ENCODE results near the gene ELAC2.

Gene ELAC2

DNA sequence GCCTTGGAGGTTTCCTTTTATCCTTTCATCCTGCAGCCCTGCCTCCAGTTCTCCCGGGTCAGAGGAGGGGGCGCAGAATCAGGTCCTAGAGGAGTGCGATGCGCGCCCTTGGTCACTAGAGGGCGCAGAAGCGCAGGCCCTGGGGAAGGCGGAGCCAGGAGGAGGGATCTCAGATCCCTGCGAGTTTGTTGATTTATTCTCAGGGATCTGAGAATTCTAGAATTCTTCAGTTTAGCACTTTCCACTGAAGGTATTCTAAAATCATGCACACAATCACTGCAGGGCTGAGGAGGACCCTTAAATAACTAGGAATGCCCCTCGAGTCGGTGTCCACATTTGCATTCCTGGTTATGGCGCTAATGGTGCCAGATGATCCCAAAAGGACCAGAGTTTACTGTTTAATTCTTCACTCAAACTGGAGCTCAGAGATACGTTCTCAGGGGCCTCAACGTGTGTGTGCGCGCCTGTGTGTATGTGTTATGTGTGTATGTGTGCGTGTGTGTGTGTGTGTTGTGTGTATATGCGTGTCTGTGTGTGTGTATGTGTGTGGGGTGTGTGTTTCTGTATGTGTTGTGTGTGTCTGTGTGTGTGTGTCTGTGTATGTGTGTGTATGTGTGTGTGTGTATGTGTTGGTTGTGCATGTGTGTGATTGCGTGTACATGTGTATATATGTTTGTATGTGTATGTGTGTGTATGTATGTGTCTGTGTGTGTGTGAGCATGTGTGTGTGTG, 6.9 kb upstream of the ELAC2 start:
- in situ Hi-C loops (cut with MboI; ENCODE audit: low sequenced_read_pairs) = no loop called here

DNA sequence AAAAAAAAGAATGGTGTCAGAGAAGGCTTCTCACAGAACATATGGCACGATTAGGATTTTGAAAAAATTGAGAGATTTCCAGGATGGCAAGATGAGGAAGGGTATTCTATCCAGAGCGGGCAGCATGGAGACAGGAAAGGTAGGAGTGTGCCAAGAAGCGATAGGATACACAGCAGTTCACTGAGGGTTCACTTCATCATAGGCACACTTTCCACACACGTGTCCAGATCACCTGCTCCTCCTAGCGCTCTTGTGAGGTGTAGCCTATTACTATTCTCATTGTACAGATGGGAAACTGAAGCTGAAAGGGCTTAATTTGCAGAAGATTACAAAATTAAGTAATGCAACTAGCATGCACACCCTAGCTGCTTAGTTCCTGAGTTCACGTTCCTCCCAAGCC, 6.2 kb upstream of the ELAC2 start:
- in situ Hi-C loops (cut with MboI; ENCODE audit: low sequenced_read_pairs) = no loop called here

DNA sequence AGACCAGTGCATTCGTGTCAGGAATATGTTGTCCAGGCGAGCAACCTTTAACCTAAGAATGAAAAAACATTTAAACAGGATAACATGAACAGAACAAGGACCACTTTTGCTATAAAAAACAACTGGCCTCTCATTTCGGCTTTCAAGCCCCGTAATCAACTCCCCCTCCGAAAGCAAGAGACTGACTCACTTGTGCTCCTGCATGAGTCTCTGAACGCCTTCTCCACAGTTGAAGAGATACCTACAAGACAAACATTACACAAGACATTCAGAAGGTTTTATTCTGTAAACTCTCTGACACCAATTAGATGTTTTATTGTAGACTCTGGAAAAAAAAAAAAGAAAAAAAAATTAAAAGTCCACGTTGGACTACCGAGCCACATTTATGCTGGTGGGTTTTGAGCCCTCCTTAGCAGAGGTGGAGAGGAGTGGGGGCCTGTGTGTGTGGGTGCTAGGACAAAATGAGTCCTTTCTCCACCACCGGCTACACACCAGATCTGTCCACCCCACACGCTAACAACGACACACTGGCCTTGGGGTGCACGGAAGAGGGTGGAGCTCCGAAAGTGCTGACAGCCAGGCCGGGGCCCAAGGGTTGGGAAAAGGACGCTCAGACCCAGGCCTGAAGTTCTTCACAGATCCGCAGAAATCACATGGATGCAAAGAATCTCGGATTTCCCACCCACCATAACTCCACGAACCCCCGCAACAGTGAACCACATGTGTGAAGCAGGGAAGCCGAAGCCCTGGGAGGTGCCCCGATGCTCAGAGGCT, 759 bp downstream of the ELAC2 start:
- in situ Hi-C loops (cut with MboI; ENCODE audit: low sequenced_read_pairs) = no loop called here

DNA sequence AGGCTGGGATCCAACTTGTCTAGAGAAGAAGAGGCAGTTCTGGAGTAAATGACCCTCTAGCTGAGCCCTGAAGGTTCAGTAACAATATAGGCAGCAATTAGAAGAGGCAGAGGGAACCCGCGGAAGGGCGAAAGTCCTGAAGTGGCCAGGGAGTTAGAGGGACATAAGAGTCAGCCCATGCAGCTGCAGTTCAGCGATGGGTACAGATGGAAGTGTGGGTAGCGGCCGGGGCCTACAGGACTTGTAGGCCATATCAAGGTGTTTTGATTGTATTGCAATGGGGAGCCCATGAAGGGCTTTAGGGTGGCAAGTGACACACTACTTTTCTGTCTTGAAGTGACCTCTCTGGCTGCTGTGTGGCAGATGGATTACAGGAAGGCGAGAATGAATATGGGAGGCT, 3.0 kb downstream of the ELAC2 start:
- in situ Hi-C loops (cut with MboI; ENCODE audit: low sequenced_read_pairs) = no loop called here

DNA sequence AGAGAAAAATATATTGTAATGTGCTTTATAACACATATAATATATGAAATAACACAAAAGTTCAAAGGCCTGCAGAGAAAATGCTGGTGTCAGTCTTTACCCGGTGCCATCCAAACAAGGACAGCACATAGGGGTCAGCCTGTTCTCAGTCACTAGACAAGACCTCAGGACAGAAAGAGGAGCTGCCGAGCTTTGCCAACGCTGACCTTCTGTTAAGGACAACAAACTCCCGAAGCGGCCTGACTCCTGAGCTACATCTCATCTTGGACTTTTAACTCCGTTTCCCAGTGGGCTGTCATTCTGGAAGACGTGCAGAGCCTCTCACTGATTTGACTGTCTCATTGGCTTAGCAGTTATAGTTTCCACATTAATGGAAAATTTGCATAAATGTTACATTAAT, 6.9 kb downstream of the ELAC2 start:
- in situ Hi-C loops (cut with MboI; ENCODE audit: low sequenced_read_pairs) = no loop called here

DNA sequence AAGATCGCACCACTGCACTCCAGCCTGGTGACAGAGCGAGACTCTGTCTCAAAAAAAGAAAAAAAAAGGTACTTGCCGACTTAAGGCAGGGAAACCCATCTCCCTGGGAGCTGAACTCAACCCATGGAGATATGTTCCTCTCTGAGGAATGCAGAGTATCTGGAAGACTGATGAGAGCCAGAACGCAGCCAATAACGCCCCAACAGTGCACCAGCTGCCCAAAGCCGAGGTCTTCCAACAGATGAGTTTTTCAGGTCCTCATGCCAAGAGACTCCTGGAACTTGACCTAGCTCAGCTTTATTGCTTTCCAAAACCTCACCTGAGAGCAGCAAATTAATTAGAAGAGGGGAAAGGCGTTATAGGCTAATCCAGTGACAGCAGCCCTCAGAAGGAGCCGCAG, 9.4 kb downstream of the ELAC2 start:
- in situ Hi-C loops (cut with MboI; ENCODE audit: low sequenced_read_pairs) = no loop called here

DNA sequence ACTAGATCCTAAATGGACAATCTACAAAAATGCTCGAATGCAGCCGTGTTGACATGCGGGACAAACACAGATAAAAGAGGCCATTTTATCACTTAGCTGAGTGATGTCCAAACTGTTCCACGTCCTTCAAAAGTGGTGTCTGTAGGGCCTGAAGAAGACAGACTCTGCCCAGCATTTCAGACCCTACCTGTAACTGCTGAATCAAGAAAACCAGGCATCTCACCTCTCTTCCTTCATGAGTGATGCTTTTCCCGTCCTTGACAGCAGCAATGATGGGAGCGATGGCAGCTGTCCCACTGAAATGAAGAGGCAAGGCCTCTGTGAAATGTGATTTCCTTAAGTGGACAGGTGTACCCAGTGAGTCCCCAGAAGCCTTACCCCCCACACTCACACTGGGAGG, 12.3 kb downstream of the ELAC2 start:
- in situ Hi-C loops (cut with MboI; ENCODE audit: low sequenced_read_pairs) = no loop called here

DNA sequence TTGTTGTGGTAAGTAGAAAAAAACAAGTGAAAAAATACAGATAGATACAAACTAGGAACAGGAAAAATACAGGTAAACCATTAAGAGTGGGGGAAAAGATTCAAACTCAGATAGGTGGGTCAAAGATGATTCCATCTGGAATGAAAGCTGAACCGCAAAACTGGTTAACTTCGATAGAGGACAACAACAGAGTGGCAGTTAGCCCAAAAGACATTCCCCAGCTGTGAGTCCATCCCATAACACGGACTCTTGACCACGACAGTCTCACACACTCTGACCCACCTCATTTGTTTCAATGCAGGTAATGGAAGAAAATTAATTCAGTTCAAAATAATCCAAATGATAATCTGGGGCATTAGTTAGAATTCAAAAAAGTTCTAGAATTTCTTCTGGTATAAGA, 13.5 kb downstream of the ELAC2 start:
- in situ Hi-C loops (cut with MboI; ENCODE audit: low sequenced_read_pairs) = no loop called here

DNA sequence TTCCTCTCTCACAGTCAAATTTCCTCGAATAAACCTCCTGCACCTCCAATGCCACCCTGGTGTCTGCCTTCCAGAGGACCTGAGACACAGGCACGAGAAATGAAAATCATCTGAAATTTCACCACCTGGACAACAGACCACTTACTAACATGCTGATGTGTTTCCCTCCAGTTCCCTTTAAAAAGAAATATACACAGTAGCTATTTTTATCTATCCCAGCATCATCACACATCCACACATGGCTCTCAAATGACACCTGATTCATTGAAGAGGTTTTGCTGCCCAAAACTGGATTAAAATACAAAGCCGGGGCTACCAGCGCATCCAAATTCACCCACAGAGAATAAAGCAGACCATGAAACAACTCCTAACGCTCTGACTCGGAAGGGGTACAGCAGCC, 13.9 kb downstream of the ELAC2 start:
- in situ Hi-C loops (cut with MboI; ENCODE audit: low sequenced_read_pairs) = no loop called here

DNA sequence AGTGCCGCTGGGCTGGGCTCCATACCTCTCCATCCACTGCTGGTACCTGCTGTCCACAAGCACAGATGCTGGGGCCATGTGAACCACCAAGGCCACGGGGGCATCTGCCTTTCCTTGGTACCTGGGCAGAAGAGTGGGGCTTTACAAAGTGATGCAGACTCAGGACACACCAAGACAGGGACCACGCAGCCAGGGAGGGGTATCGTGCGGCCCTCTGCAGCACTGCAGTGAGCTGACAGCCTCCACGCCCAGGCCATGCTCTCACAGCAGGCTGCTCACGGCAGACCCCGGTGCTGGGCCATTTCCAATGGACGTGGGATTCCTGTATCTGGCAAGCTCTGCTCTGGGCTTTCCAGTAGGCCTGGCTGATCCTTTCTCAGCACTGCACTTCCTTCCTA, 14.4 kb downstream of the ELAC2 start:
- in situ Hi-C loops (cut with MboI; ENCODE audit: low sequenced_read_pairs) = no loop called here

DNA sequence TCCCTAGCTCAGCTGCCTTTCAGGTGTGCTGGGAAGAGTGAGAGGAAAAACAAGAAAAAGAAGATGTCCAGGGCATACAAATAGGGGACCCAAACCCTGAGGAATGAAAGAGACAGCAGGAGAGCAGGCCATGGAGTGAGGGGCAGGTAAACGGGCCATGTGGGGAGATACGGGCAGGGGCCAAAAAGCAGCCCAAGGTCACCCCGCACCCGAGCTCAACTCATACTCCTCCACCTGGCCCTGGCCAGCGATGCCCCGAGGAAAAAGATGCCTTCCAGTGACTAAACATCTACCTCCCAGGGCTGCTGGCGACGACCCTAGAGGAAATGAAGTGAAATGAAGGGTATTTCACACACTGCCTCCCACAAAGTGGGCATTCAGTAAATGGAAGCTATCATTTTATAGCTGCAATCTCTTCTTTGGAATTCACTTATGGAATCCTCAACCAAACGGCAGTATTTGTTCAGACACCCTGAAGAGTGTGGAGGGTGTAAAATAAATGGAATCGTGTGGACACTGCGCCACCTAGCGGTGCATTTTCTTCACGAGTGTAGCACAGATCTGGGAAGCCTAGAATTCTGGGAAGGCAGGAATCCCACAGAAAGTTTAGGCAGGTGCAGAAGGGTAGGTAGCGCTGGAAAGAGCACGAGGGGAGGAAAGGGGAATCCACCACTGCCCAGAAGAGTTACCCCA, 14.9 kb downstream of the ELAC2 start:
- in situ Hi-C loops (cut with MboI; ENCODE audit: low sequenced_read_pairs) = no loop called here

DNA sequence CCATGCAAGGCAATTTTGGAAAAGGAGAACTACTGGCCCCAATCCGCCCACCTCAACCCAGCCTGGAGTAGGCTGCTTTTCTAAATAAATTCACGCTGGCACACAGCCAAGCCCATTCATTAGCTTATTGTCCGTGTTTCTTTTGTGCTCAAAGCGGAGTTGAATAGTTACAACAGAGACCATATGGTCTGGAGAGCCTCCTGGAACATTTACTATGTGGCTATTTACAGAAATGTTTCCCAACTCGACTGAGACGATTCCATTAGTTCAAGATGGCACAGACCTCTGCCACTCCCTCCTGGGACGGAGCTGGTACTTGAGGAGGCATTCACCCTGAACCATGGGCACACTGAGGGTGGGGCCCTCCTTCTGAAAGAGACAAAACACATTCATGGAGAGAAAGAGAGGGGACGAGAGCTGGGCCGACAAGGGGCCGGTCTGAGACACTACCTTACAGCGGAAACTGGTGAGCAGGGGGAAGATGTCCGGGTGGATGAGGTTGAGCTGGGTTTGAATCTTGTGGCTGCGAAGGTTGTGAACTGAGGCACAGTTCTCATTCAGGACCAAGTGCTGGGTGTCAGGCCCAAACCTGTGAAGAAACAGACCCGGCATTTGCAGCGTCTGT, 15.7 kb downstream of the ELAC2 start:
- in situ Hi-C loops (cut with MboI; ENCODE audit: low sequenced_read_pairs) = no loop called here

DNA sequence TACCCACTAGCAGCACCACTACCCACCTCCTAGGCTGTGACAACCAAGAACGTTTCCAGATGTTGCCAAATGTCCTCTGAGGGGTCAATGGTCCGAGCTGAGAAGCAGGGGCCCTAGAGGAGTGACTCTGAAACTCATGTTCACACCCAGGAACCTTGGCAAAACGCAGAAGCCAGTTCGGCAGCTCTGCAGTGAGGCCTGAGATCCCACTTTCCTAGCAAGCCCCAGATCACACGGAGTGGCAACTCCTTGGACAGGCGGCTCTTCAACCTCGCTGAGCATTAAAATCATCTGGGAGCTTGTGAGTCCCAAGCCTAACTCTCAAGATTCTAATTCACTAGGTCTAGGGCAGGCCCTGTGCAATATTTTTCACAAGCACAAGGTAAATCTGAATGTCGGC, 17.3 kb downstream of the ELAC2 start:
- in situ Hi-C loops (cut with MboI; ENCODE audit: low sequenced_read_pairs) = no loop called here

DNA sequence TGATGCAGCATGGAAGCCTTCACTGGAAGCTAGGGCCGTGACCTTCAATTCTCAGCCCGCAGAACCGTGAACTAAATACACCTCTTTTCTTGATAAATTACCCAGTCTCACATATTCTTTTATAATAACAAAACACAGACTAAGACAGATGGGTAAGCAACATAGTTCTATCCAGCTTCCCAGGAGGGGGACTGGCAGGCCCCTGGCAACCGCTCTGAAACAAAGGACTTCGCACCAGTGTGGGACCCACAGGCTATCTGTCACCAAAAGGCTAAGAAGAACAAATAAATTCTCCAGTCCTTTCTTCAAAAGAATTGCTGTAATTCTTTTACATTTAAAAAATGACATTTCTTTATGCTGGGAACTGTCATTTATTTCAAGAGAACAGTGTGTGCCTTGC, 19.0 kb downstream of the ELAC2 start:
- in situ Hi-C loops (cut with MboI; ENCODE audit: low sequenced_read_pairs) = no loop called here

DNA sequence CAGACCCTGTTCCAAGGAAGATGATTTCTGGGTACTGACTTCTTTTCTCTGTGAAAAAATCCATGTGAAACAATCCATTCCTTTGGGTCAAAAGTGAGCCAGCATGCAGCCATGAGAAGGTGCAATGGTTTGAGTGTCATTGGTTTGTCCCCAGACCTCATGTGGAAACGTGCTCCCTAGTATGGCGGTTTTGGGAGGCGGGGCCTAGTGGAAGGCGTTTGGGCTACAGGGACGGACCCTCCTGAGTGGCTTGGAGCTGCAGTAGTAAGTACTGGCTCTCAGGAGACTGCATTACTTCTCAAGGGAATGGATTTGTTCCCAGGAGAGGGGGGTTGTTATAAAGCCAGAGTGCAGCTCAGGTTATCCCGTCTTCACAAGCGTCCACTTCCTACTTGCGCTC, 19.4 kb downstream of the ELAC2 start:
- in situ Hi-C loops (cut with MboI; ENCODE audit: low sequenced_read_pairs) = no loop called here

DNA sequence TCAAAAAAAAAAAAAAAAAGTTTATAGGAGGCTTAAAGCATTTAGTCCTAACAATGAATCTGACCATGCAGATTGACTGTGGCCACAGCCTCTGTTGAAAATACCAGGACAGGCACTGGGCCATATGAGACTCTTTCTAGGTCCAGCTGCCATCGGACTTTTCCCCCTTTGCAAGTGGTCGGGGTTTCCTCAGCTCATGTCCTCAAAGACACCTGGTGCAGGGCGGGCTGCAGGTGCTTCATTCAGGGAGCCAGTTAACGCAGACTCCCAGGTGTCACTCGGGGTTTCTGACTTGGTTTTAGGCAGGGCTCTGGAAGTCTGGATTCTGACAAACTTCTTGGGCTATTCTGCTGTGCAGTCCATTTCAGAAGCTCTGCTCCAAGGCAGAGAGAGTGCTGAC, 20.9 kb downstream of the ELAC2 start:
- in situ Hi-C loops (cut with MboI; ENCODE audit: low sequenced_read_pairs) = no loop called here

DNA sequence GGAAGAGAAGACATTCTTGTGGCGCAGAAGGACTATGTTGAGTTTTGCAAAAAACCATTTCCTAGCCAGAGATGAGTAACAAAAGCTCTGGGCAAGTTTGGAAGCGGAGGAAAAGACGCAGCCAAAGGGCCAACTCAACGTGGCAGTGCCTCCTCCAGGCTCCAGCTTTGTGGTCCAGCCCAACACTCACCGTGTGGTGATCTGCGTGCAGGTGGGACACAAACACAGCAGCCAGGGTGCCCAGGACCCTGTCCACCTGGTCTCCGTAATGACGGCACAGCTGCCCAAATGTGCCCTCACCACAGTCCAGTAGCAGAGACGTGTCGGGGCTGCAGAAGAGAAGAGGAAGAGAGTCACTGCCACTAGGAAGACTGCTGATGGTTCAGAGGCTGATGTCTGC, 21.5 kb downstream of the ELAC2 start:
- in situ Hi-C loops (cut with MboI; ENCODE audit: low sequenced_read_pairs) = no loop called here

DNA sequence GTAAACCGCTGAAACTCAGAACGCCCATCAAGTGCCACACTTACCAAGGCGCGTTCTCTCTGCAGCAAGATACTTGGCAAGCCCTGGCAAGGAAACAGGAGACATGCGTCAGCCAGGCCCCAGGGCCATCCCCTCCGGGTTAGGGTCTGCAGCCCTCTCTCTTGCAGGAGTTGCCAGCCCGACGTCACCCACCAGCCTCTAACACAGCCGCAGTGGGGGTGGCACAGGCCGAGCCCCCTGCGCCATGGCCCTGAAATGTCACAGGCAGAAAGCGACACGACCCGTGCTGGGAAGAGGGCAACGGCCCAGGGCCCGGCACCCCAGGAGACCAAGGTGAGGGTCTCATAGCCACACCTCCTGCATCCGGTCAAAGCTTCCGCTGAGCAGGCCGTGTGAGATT, 21.9 kb downstream of the ELAC2 start:
- in situ Hi-C loops (cut with MboI; ENCODE audit: low sequenced_read_pairs) = no loop called here

DNA sequence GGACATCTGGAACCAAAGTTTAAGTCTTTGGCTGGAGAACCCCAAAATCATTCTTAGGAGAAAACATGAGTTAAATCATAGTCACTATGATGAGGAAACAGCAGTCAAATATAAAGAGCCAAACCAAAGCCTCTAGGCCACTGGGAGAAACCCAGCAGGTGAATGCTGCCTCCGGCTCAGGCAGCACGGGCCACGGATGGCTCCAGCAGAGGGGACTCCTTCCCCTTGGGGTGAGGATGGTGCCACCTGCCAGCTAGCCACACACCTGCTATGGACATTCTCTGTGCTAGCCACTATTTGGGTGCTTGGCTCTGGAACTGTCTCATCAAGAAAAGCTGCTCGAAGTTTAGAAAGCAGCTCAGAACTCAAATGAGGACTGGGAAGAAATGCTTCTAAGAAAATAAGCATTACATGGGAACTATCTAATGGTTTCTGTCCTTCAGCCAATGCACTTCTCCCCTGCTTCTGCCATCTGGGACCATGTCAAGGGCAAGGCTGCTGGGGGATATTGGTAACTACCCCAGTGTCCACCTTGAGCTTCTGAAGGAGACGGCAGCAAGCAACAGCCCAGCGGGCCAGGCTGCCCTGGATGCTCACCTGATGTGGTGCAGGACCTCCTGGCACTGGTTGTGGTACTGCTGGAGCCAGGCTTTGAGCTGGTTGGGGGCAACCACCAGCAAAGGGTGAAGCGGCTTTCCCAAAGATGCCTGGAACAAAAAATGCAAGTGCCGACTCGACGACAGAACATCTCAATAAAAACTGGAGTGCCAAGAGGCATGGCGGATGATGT, 22.5 kb downstream of the ELAC2 start:
- in situ Hi-C loops (cut with MboI; ENCODE audit: low sequenced_read_pairs) = no loop called here

DNA sequence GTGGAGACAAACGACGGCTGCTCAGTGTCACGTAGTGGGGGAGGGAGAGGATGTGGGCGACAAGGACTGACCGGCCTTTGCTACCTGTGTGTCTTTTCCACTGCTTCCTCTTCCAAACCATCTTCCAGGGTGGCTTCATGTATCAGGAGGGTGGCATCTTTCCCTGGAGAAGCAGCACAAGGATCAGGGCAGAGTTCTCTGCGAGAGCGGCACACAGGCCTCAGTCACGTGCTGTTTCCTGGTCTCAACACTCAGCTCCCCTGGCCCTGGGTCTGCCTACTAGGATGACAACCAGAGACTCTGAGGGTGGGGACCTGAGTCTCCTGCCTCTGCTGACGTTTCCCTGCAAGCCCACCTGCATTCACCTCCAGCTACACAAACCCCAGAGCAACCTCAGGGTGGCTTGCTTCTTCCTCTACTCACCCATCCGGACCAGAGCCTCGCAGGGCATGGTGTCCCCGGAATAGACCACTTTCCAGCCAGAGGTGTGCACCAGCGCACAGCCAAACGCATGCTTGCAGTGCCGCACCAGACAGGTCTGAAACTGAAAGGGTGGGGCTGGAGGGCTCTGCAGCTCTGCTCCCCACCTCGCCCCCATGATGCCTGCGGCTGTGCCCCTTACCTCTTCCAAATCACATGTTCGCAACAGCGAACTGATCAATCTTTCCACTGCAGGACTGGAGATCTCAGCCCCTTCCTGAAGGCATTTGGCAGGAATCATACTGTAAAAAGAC, 23.3 kb downstream of the ELAC2 start:
- in situ Hi-C loops (cut with MboI; ENCODE audit: low sequenced_read_pairs) = no loop called here
